Activated effector memory CD4-positive, alpha-beta T cell treated with anti-CD3 and anti-CD28 coated beads, Interleukin-2, amount 50 U/mL, for 16 hours (primary cell): ENCODE data around the gene MLH1.

ENCODE experiments used
- DNase-seq: peaks from one replicate; pipeline ENCODE4 v3.0.0-alpha.2; 2020

MLH1 gene

GRCh38 chr3:36988356-36988755 lies 5.0 kb upstream of the MLH1 start:
- no peak for DNase-seq

GRCh38 chr3:36989005-36989404 lies 4.3 kb upstream of the MLH1 start:
- DNase-seq: no peak

- no peak for DNase-seq
Measured at GRCh38 chr3:36989568-36989967, 3.8 kb upstream of the MLH1 start.

- peak; percentile 66 for DNase-seq
Measured at GRCh38 chr3:36991147-36991546, 2.2 kb upstream of the MLH1 start.

- peak; percentile 71 for DNase-seq
Measured at GRCh38 chr3:36991923-36992805, 1.2 kb upstream of the MLH1 start.

- DNase-seq: peak; percentile 99
Measured at GRCh38 chr3:36992806-36993325, 452 bp upstream of the MLH1 start, which contains the start of gene EPM2AIP1. Gene EPM2AIP1 (minus strand): TSS chr3:36993131. CDS start chr3:36993077, 54 bp downstream.

GRCh38 chr3:37014620-37015019 lies 21.3 kb downstream of the MLH1 start:
- no peak for DNase-seq

- no peak for DNase-seq
Measured at GRCh38 chr3:37015642-37016041, 22.3 kb downstream of the MLH1 start.

GRCh38 chr3:37016903-37017302 lies 23.6 kb downstream of the MLH1 start:
- DNase-seq: no peak

- no peak for DNase-seq
Measured at GRCh38 chr3:37017683-37018082, 24.4 kb downstream of the MLH1 start.

GRCh38 chr3:37024092-37024491 lies 30.8 kb downstream of the MLH1 start:
- DNase-seq: no peak

- DNase-seq: no peak
Measured at GRCh38 chr3:37024820-37025405, 31.6 kb downstream of the MLH1 start.

GRCh38 chr3:37025561-37026335 lies 32.4 kb downstream of the MLH1 start:
- no peak for DNase-seq

- no peak for DNase-seq
Measured at GRCh38 chr3:37026851-37027250, 33.5 kb downstream of the MLH1 start.

- no peak for DNase-seq
Measured at GRCh38 chr3:37028329-37028728, 35.0 kb downstream of the MLH1 start.

- no peak for DNase-seq
Measured at GRCh38 chr3:37029111-37029510, 35.8 kb downstream of the MLH1 start.

- no peak for DNase-seq
Measured at GRCh38 chr3:37029516-37030163, 36.3 kb downstream of the MLH1 start.

GRCh38 chr3:37030588-37030987 lies 37.3 kb downstream of the MLH1 start:
- no peak for DNase-seq

- DNase-seq: no peak
Measured at GRCh38 chr3:37031096-37031682, 37.9 kb downstream of the MLH1 start.

GRCh38 chr3:37032961-37033360 lies 39.6 kb downstream of the MLH1 start:
- DNase-seq: no peak

GRCh38 chr3:37037352-37037751 lies 44.0 kb downstream of the MLH1 start:
- no peak for DNase-seq

GRCh38 chr3:37039161-37039846 lies 46.0 kb downstream of the MLH1 start:
- no peak for DNase-seq
